ENCODE data around the gene MRPL49.

The MRPL49 gene

DNA sequence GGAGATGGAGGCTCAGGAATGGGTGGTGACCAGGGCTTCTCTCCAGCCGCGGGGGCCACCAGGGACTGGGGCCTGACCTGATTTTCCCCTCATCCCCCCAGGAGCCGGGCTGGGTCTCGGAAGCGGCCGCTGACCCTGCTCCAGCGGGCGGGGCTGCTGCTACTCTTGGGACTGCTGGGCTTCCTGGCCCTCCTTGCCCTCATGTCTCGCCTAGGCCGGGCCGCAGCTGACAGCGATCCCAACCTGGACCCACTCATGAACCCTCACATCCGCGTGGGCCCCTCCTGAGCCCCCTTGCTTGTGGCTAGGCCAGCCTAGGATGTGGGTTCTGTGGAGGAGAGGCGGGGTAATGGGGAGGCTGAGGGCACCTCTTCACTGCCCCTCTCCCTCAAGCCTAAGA is 34.3 kb upstream of the MRPL49 start:
- Histone ChIP-seq H3K27ac (replicated peaks; ENCODE audit: low read length) (no peak overlapping the region), H3K4me2 (ENCODE audit: insufficient read depth, low read length, poor library complexity, severe bottlenecking) (no peak overlapping the region), H3K36me3 (replicated peaks in 1 of 2; ENCODE audit: control insufficient read depth in 2 of 2, insufficient read depth in 2 of 2, low read length in 2 of 2) (peaks cover 21 to 55% of the 10 kb centered on the region in 2 donors), H4K8ac (ENCODE audit: low read depth, low read length) (no peak overlapping the region), H3K4ac (ENCODE audit: low read length) (no peak overlapping the region), H3K27me3 (ENCODE audit: control insufficient read depth in 3 of 3, insufficient read depth in 3 of 3, low read depth in 1 of 3, low read length in 3 of 3) (no peaks in the 10 kb centered on the region), H3K9me3 (replicated peaks in 1 of 2; ENCODE audit: control insufficient read depth in 2 of 2, insufficient read depth in 1 of 2, low read depth in 1 of 2, low read length in 2 of 2) (no peaks in the 10 kb centered on the region), H3K18ac (ENCODE audit: low read length) (no peak overlapping the region), H3K4me1 (ENCODE audit: control insufficient read depth in 2 of 2, insufficient read depth in 1 of 2, low read depth in 1 of 2, low read length in 2 of 2) (peaks cover 4 to 8% of the 10 kb centered on the region in 2 donors), H3K23ac (ENCODE audit: low read depth, low read length, poor library complexity) (no peak overlapping the region), H4K91ac (ENCODE audit: low read depth, low read length, poor library complexity) (no peak overlapping the region), H3K79me1 (ENCODE audit: low read depth, low read length) (no peaks in the 10 kb centered on the region), H2AK5ac (ENCODE audit: low read depth, low read length) (no peak overlapping the region), H3K9ac (ENCODE audit: low read depth, low read length, poor library complexity) (no peak overlapping the region), H2BK15ac (ENCODE audit: low read length) (no peak overlapping the region), H2AFZ (ENCODE audit: low read length) (no peak overlapping the region), H2BK12ac (ENCODE audit: low read length) (no peak overlapping the region), H2BK120ac (ENCODE audit: low read depth, low read length) (no peak overlapping the region), H3K4me3 (ENCODE audit: low read length in 2 of 2) (no peak overlapping the region), H2BK5ac (ENCODE audit: low read length) (no peak overlapping the region), H3K14ac (ENCODE audit: low read length) (no peak overlapping the region)
- no peak for DNase-seq (ENCODE audit: low spot score)
- no CpG with 5 or more reads among the region's 15 CpGs for WGBS, 2 donors (ENCODE audit: extremely low coverage in 2 of 2, insufficient read length in 2 of 2, insufficient replicate concordance in 1 of 2)

DNA sequence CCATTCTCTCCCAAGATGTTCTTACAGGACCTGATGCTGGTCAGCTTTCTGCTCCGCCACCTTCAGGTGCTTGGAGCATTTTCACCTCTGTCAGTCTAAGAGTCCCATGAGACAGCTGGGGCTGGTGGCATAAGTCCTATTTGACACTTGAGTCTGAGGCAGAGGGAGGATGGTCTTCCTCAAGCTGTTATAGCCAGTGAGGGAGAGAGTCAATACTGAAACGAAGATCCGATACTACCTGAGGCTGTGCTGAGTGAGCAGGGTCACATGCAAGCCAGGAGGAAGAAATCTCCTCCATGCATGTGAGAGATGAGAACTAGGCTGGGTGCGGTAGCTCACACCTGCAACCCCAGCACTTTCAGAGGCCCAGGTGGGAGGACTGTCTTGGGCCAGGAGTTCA is 32.5 kb upstream of the MRPL49 start:
- no peak overlapping the region for H2AFZ ChIP-seq (ENCODE audit: low read length)
- no peak overlapping the region for H2BK15ac ChIP-seq (ENCODE audit: low read length)
- H3K79me1 ChIP-seq (ENCODE audit: low read depth, low read length), result no peaks in the 10 kb centered on the region
- no peak overlapping the region for H2BK5ac ChIP-seq (ENCODE audit: low read length)
- no peak overlapping the region for H4K8ac ChIP-seq (ENCODE audit: low read depth, low read length)
- H3K4me2 ChIP-seq (ENCODE audit: insufficient read depth, low read length, poor library complexity, severe bottlenecking), result no peak overlapping the region
- H3K14ac ChIP-seq (ENCODE audit: low read length), result no peak overlapping the region
- H2BK120ac ChIP-seq (ENCODE audit: low read depth, low read length), result no peak overlapping the region
- H3K4ac ChIP-seq (ENCODE audit: low read length), result no peak overlapping the region
- no peak overlapping the region for H3K27ac ChIP-seq (replicated peaks; ENCODE audit: low read length)
- peaks cover 21 to 52% of the 10 kb centered on the region in 2 donors for H3K36me3 ChIP-seq (replicated peaks in 1 of 2; ENCODE audit: control insufficient read depth in 2 of 2, insufficient read depth in 2 of 2, low read length in 2 of 2)
- peaks cover under 1 to 1% of the 10 kb centered on the region in 2 donors for H3K4me1 ChIP-seq (ENCODE audit: control insufficient read depth in 2 of 2, insufficient read depth in 1 of 2, low read depth in 1 of 2, low read length in 2 of 2)
- no peaks in the 10 kb centered on the region for H3K9me3 ChIP-seq (replicated peaks in 1 of 2; ENCODE audit: control insufficient read depth in 2 of 2, insufficient read depth in 1 of 2, low read depth in 1 of 2, low read length in 2 of 2)
- H3K4me3 ChIP-seq (ENCODE audit: low read length in 2 of 2), result no peak overlapping the region
- DNase-seq (ENCODE audit: low spot score), result no peak
- H3K23ac ChIP-seq (ENCODE audit: low read depth, low read length, poor library complexity), result no peak overlapping the region
- no peak overlapping the region for H4K91ac ChIP-seq (ENCODE audit: low read depth, low read length, poor library complexity)
- no peaks in the 10 kb centered on the region for H3K27me3 ChIP-seq (ENCODE audit: control insufficient read depth in 3 of 3, insufficient read depth in 3 of 3, low read depth in 1 of 3, low read length in 3 of 3)
- WGBS, 2 donors (ENCODE audit: extremely low coverage in 2 of 2, insufficient read length in 2 of 2, insufficient replicate concordance in 1 of 2), result no CpG with 5 or more reads among the region's 4 CpGs
- H2AK5ac ChIP-seq (ENCODE audit: low read depth, low read length), result no peak overlapping the region
- no peak overlapping the region for H3K9ac ChIP-seq (ENCODE audit: low read depth, low read length, poor library complexity)
- H3K18ac ChIP-seq (ENCODE audit: low read length), result no peak overlapping the region
- no peak overlapping the region for H2BK12ac ChIP-seq (ENCODE audit: low read length)

DNA sequence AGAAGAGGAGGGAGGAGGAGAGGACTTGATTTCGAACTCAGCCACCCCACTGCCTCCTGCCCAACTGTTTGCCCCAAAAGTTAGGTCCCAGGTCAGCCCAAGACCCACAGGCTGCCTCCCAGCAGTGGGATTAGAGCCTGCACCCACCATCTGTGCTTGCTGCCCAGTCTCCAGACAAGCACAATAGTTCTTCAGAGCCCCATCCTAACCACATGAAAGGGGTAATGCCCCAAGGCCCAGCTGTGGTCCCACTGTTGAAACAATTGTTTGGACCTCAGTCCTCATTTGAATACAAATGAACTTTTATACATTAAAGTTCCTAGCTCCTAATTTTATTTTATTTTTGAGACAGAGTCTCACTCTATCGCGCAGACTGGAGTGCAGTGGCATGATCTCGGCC is 31.5 kb upstream of the MRPL49 start:
- Histone ChIP-seq H2BK12ac (ENCODE audit: low read length) (no peak overlapping the region), H3K4ac (ENCODE audit: low read length) (no peak overlapping the region), H2BK120ac (ENCODE audit: low read depth, low read length) (no peak overlapping the region), H3K4me1 (ENCODE audit: control insufficient read depth in 2 of 2, insufficient read depth in 1 of 2, low read depth in 1 of 2, low read length in 2 of 2) (peaks cover 0 to 1% of the 10 kb centered on the region in 2 donors), H3K27ac (replicated peaks; ENCODE audit: low read length) (no peak overlapping the region), H3K18ac (ENCODE audit: low read length) (no peak overlapping the region), H4K91ac (ENCODE audit: low read depth, low read length, poor library complexity) (no peak overlapping the region), H3K23ac (ENCODE audit: low read depth, low read length, poor library complexity) (no peak overlapping the region), H3K36me3 (replicated peaks in 1 of 2; ENCODE audit: control insufficient read depth in 2 of 2, insufficient read depth in 2 of 2, low read length in 2 of 2) (peaks cover 19 to 44% of the 10 kb centered on the region in 2 donors), H3K27me3 (ENCODE audit: control insufficient read depth in 3 of 3, insufficient read depth in 3 of 3, low read depth in 1 of 3, low read length in 3 of 3) (no peaks in the 10 kb centered on the region), H2BK5ac (ENCODE audit: low read length) (no peak overlapping the region), H4K8ac (ENCODE audit: low read depth, low read length) (no peak overlapping the region), H3K9ac (ENCODE audit: low read depth, low read length, poor library complexity) (no peak overlapping the region), H2AK5ac (ENCODE audit: low read depth, low read length) (no peak overlapping the region), H3K4me3 (ENCODE audit: low read length in 2 of 2) (no peak overlapping the region), H3K14ac (ENCODE audit: low read length) (no peak overlapping the region), H3K9me3 (replicated peaks in 1 of 2; ENCODE audit: control insufficient read depth in 2 of 2, insufficient read depth in 1 of 2, low read depth in 1 of 2, low read length in 2 of 2) (no peaks in the 10 kb centered on the region), H2AFZ (ENCODE audit: low read length) (no peak overlapping the region), H3K79me1 (ENCODE audit: low read depth, low read length) (no peaks in the 10 kb centered on the region), H2BK15ac (ENCODE audit: low read length) (no peak overlapping the region), H3K4me2 (ENCODE audit: insufficient read depth, low read length, poor library complexity, severe bottlenecking) (no peak overlapping the region)
- no CpG with 5 or more reads among the region's 4 CpGs for whole genome bisulfite sequencing, 2 donors (ENCODE audit: extremely low coverage in 2 of 2, insufficient read length in 2 of 2, insufficient replicate concordance in 1 of 2)
- DNase-seq (ENCODE audit: low spot score), result no peak

DNA sequence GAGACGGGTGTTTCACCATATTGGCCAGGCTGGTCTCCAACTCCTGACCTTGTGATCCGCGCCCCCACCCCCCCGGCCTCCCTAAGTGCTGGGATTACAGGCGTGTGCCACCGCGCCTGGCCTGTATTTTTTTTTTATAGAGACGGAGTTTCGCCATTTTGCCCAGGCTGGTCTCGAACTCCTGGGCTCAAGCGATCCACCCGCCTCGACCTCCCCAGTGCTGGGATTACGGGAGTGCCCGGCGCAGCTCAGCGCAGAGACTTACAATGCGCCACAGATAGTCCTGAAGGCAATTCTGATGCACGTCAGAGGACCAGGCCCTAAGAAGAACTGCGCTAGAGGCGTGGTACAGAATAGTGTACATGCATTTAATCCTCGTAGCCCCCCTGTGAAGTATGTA is 26.7 kb upstream of the MRPL49 start:
- Histone ChIP-seq H3K14ac (ENCODE audit: low read length) (peak overlapping the region; percentile 96), H3K27me3 (ENCODE audit: control insufficient read depth in 3 of 3, insufficient read depth in 3 of 3, low read depth in 1 of 3, low read length in 3 of 3) (no peaks in the 10 kb centered on the region), H3K4ac (ENCODE audit: low read length) (no peak overlapping the region), H2BK15ac (ENCODE audit: low read length) (no peak overlapping the region), H3K36me3 (replicated peaks in 1 of 2; ENCODE audit: control insufficient read depth in 2 of 2, insufficient read depth in 2 of 2, low read length in 2 of 2) (peaks cover 2 to 11% of the 10 kb centered on the region in 2 donors), H3K27ac (replicated peaks; ENCODE audit: low read length) (no peak overlapping the region), H2AK5ac (ENCODE audit: low read depth, low read length) (peak overlapping the region; percentile 86), H3K23ac (ENCODE audit: low read depth, low read length, poor library complexity) (no peak overlapping the region), H2AFZ (ENCODE audit: low read length) (peak overlapping the region; percentile 97), H3K9me3 (replicated peaks in 1 of 2; ENCODE audit: control insufficient read depth in 2 of 2, insufficient read depth in 1 of 2, low read depth in 1 of 2, low read length in 2 of 2) (no peaks in the 10 kb centered on the region), H3K18ac (ENCODE audit: low read length) (no peak overlapping the region), H2BK120ac (ENCODE audit: low read depth, low read length) (peak overlapping the region; percentile 10), H3K79me1 (ENCODE audit: low read depth, low read length) (peaks cover 3% of the 10 kb centered on the region), H2BK12ac (ENCODE audit: low read length) (no peak overlapping the region), H2BK5ac (ENCODE audit: low read length) (peak overlapping the region; percentile 15), H3K4me2 (ENCODE audit: insufficient read depth, low read length, poor library complexity, severe bottlenecking) (no peak overlapping the region), H4K91ac (ENCODE audit: low read depth, low read length, poor library complexity) (no peak overlapping the region), H4K8ac (ENCODE audit: low read depth, low read length) (peak overlapping the region; percentile 33), H3K4me3 (ENCODE audit: low read length in 2 of 2) (peak overlapping the region in 1 of 2 donors; percentile 91), H3K9ac (ENCODE audit: low read depth, low read length, poor library complexity) (no peak overlapping the region), H3K4me1 (ENCODE audit: control insufficient read depth in 2 of 2, insufficient read depth in 1 of 2, low read depth in 1 of 2, low read length in 2 of 2) (peaks cover 4 to 7% of the 10 kb centered on the region in 2 donors)
- no CpG with 5 or more reads among the region's 22 CpGs for WGBS, 2 donors (ENCODE audit: extremely low coverage in 2 of 2, insufficient read length in 2 of 2, insufficient replicate concordance in 1 of 2)
- DNase-seq (ENCODE audit: low spot score), result no peak
